Right atrium auricular region (tissue), 2 donors: ENCODE results near the gene KPNA6. TPM values are rescaled to one million over a fixed set of nuclear protein-coding genes. Genes with fewer than 3 reads are reported as not detected.
A peak's percentile ranks its signal among the peaks of the same experiment; 100 is the strongest.

Source experiments
- DNase-seq: peaks from one replicate; pipeline ENCODE4 v3.0.0-alpha.2; 2019; ENCODE audit warnings: low spot score
- H3K27ac ChIP-seq, 2 donors: fragments of 200-600 bp; sonication (generic); 1 replicate in 1 of 2; 2 replicates in 1 of 2; pipeline ENCODE4 v1.5.1; 2016 to 2019
- H3K27me3 ChIP-seq, 2 donors: fragments of 200-600 bp; sonication (generic); one replicate each; pipeline versions ENCODE4 v1.5.1 to v1.6.0; 2017 to 2019
- H3K36me3 ChIP-seq: fragments of 200-600 bp; sonication (generic); one replicate; pipeline ENCODE4 v1.5.1; 2016
- H3K4me1 ChIP-seq, 2 donors: fragments of 200-600 bp; sonication (generic); one replicate each; pipeline versions ENCODE4 v1.5.1 to v1.6.0; 2017 to 2019
- H3K4me3 ChIP-seq, 2 donors: fragments of 200-600 bp; sonication (generic); 1 replicate in 1 of 2; 2 replicates in 1 of 2; pipeline ENCODE4 v1.5.1; 2017 to 2019; ENCODE audit warnings: mild to moderate bottlenecking in 1 of 2, moderate library complexity in 1 of 2
- H3K9me3 ChIP-seq, 2 donors: fragments of 200-600 bp; sonication (generic); one replicate each; pipeline ENCODE4 v1.5.1; 2019
- total RNA-seq, 2 donors: library from RNA; depleted of rRNA; stranded (reverse); fragments of >200 nt; gene quantifications; one replicate each; pipeline ENCODE4 v1.1.0, GENCODE V29; 2016
- TF ChIP-seq, protein P1 (sequence below), 2 donors: fragments of 200-600 bp; sonication (generic); IDR thresholded peaks; one replicate each; pipeline ENCODE4 v1.5.1; 2019; ENCODE audit warnings: antibody characterized with exemption in 2 of 2

The KPNA6 gene
- total RNA-seq, 2 donors from 2014 or later: 47.3 to 54.6 TPM

DNA sequence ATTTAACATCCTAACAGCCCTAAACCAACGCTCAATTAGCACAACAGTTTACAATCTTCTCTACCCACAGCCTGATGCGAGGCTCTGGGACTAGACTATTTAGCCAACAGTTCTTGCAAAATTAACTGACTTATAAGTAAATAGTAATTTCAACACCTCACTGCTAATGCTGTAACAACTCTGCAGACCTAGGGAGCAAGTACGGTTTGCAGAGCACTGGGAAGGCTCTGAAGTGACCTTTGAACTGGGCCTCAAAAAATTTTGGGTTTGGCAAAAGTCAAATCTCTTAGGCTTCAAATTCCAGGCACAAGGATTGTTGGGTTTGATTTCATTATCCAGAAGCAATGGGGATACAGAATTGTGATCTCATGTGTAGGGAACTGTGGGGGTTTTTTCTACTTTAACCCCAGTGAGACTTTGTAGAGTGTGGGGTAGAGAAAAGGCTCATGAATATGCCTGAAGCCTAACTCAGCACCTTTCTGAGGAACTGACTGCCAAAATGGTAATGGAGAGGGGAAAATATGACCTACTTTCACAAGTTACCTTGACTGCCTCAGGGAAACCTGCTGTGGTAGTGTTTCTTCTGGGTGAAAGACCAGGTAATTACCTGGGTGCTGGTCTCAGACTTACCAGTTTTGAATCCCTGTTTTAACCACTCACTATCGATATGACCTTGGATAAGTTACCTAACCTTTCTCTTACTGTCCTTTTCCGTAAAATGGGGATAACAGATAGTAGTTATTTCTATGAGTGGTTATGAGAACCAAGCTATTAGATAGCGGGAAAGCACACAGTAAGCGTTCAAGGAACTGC lies 70.7 kb downstream of the KPNA6 start:
- Histone ChIP-seq H3K36me3 (peaks cover 15% of the 10 kb centered on the region), H3K9me3 (no peaks in the 10 kb centered on the region), H3K4me3 (peak overlapping the region in 1 of 2 donors; percentile 64), H3K27ac (peak overlapping the region; percentile 93 to 96), H3K27me3 (no peaks in the 10 kb centered on the region), H3K4me1 (peaks cover 0 to 35% of the 10 kb centered on the region in 2 donors)
- no peak for DNase-seq
- TF ChIP-seq, protein P1, sequence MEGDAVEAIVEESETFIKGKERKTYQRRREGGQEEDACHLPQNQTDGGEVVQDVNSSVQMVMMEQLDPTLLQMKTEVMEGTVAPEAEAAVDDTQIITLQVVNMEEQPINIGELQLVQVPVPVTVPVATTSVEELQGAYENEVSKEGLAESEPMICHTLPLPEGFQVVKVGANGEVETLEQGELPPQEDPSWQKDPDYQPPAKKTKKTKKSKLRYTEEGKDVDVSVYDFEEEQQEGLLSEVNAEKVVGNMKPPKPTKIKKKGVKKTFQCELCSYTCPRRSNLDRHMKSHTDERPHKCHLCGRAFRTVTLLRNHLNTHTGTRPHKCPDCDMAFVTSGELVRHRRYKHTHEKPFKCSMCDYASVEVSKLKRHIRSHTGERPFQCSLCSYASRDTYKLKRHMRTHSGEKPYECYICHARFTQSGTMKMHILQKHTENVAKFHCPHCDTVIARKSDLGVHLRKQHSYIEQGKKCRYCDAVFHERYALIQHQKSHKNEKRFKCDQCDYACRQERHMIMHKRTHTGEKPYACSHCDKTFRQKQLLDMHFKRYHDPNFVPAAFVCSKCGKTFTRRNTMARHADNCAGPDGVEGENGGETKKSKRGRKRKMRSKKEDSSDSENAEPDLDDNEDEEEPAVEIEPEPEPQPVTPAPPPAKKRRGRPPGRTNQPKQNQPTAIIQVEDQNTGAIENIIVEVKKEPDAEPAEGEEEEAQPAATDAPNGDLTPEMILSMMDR (IDR thresholded peaks at IDR 0.05): no peak

DNA sequence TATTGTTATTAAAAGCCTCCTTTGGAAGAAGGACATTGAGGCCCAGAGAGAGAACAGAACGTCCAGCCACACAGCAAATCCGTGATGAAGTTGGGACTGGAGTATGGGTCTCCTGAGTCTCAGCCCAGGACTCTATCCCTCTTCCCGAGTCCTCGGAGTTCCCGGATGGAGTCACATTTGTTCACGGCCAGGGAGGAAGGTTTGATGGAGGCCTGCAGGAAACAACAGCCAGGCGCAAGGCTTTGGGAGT lies 71.3 kb downstream of the KPNA6 start:
- Histone ChIP-seq H3K27ac (peak overlapping the region; percentile 93 to 96), H3K4me3 (peak overlapping the region; percentile 63 to 64), H3K4me1 (peaks cover 0 to 40% of the 10 kb centered on the region in 2 donors), H3K36me3 (peaks cover 17% of the 10 kb centered on the region), H3K9me3 (no peaks in the 10 kb centered on the region), H3K27me3 (no peaks in the 10 kb centered on the region)
- DNase-seq: no peak
- TF ChIP-seq, protein P1 (IDR thresholded peaks at IDR 0.05): no peak

- H3K4me1 ChIP-seq: peaks cover 0 to 45% of the 10 kb centered on the region in 2 donors
- H3K36me3 ChIP-seq: peaks cover 22% of the 10 kb centered on the region
- peak within 1 kb of the TSS; percentile 63 to 64 for H3K4me3 ChIP-seq
- TF ChIP-seq, protein P1 (IDR thresholded peaks at IDR 0.05): peak in 1 of 2 donors; percentile 31
- H3K27me3 ChIP-seq: no peaks in the 10 kb centered on the region
- no peaks in the 10 kb centered on the region for H3K9me3 ChIP-seq
- DNase-seq: peak; percentile 96
- peak within 1 kb of the TSS; percentile 93 to 96 for H3K27ac ChIP-seq
Measured at GRCh38 chr1:32179443-32180185, 71.8 kb downstream of the KPNA6 start, which contains the start of gene TXLNA. TSS of gene TXLNA (plus strand) at chr1:32179675. CDS start at chr1:32180346, 671 bp downstream.

- no peaks in the 10 kb centered on the region for H3K27me3 ChIP-seq
- peak overlapping the region; percentile 63 to 64 for H3K4me3 ChIP-seq
- H3K36me3 ChIP-seq: peaks cover 27% of the 10 kb centered on the region
- H3K27ac ChIP-seq: peak overlapping the region; percentile 93 to 96
- DNase-seq: no peak
- H3K4me1 ChIP-seq: peaks cover 0 to 49% of the 10 kb centered on the region in 2 donors
- H3K9me3 ChIP-seq: no peaks in the 10 kb centered on the region
- TF ChIP-seq, protein P1 (IDR thresholded peaks at IDR 0.05): no peak
Measured at GRCh38 chr1:32180186-32181060, 72.6 kb downstream of the KPNA6 start.

DNA sequence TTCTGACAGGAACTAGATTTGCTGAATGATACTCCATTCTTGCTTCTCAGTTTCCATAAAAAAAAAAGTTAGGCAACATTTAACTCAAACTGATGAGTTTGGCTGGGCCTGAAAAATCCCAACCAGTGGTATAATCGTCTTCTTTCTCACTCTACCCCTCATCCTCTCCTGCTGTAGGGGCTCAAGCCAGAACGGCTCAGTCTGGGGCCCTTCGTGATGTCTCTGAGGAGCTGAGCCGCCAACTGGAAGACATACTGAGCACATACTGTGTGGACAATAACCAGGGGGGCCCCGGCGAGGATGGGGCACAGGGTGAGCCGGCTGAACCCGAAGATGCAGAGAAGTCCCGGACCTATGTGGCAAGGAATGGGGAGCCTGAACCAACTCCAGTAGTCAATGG lies 73.2 kb downstream of the KPNA6 start:
- peaks cover 32% of the 10 kb centered on the region for H3K36me3 ChIP-seq
- peaks cover 0 to 49% of the 10 kb centered on the region in 2 donors for H3K4me1 ChIP-seq
- H3K9me3 ChIP-seq: no peaks in the 10 kb centered on the region
- no peaks in the 10 kb centered on the region for H3K27me3 ChIP-seq
- H3K4me3 ChIP-seq: peak overlapping the region in 1 of 2 donors; percentile 64
- peak overlapping the region in 1 of 2 donors; percentile 93 for H3K27ac ChIP-seq
- DNase-seq: no peak
- TF ChIP-seq, protein P1 (IDR thresholded peaks at IDR 0.05): no peak
